Mononuclear cell (primary cell): Measurements from ENCODE around the gene SPINK5. TPM values are rescaled to one million over a fixed set of nuclear protein-coding genes. Genes with fewer than 3 reads are reported as not detected.

Experiments
- H3K27me3 ChIP-seq: 2 replicates; pipeline ENCODE4 v1.6.0; 2011; ENCODE audit warnings: low read length, control low read depth; ENCODE audit not compliant: insufficient read depth
- H3K4me1 ChIP-seq: 2 replicates; pipeline ENCODE4 v1.5.1; 2011; ENCODE audit warnings: mild to moderate bottlenecking, low read length, control low read depth; ENCODE audit not compliant: insufficient read depth
- H3K4me3 ChIP-seq: 2 replicates; pipeline ENCODE4 v1.5.1; 2011; ENCODE audit warnings: mild to moderate bottlenecking, low read length, moderate library complexity
- H3K9me3 ChIP-seq: 2 replicates; pipeline ENCODE4 v1.5.1; 2011; ENCODE audit warnings: low read depth, mild to moderate bottlenecking, control low read depth, low read length
- total RNA-seq: library from RNA; depleted of rRNA; stranded (reverse); fragments of >200 nt; gene quantifications from one replicate; pipeline ENCODE4 v1.2.3, GENCODE V29; 2012

Gene SPINK5
- total RNA-seq, 1 donor: not detected

GRCh38 chr5:148141645-148142044 lies 77.9 kb downstream of the SPINK5 start:
- Histone ChIP-seq H3K27me3 (no peaks in the 10 kb centered on the region), H3K4me3 (no peak overlapping the region), H3K9me3 (no peaks in the 10 kb centered on the region), H3K4me1 (no peaks in the 10 kb centered on the region)

DNA sequence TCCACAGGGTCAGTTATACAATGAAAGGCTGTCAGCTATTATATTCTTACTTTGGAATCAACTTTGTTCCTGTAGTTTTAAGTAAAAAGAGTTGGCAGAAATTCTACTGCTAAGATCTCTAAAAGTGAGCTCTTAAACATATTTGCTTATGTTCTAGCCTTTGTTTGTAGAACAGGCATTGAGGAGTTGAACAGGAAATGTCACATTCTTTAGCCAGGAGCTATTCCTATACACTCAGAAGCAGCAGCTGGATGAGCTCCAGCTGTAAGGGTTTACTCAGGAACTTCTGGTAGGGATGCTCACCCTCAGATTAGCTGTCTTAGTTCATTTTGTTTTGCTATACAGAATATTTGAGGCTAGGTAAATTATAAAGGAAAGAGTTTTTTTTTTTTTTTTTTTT lies 82.1 kb downstream of the SPINK5 start:
- H3K27me3 ChIP-seq: no peaks in the 10 kb centered on the region
- H3K9me3 ChIP-seq: no peaks in the 10 kb centered on the region
- no peaks in the 10 kb centered on the region for H3K4me1 ChIP-seq
- H3K4me3 ChIP-seq: no peak overlapping the region

DNA sequence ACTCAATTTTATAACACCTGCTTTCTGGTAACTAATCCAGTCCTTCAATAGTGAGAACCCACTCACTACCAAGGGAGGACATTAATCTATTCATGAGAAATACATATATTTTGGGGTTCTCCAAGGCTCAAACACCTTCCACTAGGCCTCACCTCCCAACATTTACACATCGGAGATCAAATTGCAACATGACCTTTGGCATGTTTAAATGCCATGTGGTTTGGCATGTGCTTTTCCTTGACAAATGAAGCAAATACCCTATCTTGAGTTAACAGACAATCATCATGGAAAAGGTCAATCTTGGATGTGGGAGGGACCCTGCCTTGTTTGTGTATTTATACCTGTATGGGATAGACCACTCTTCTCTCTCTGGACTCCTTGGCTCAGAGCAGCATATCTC lies 82.7 kb downstream of the SPINK5 start:
- Histone ChIP-seq H3K27me3 (no peaks in the 10 kb centered on the region), H3K4me1 (no peaks in the 10 kb centered on the region), H3K9me3 (no peaks in the 10 kb centered on the region), H3K4me3 (no peak overlapping the region)

DNA sequence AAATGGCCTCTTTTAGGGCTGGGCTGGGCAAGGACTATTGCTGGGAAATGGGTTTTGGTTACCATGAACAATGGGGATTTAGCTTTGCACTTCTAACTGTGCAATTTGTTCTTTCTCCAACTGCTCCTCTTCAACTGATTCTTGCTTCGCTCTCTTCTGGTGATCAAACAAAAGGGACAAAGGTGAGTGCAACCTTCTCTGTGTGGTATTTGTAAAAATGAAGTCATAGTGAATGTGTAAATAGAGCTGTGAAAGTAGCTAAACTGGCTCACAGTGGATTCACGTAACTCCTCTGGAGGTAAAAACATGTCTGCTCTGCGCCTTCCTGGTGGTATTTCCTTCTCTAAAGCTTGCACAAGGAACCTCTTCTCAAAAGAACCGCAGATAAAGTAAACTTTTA lies 83.6 kb downstream of the SPINK5 start:
- H3K9me3 ChIP-seq: no peaks in the 10 kb centered on the region
- no peaks in the 10 kb centered on the region for H3K4me1 ChIP-seq
- no peak overlapping the region for H3K4me3 ChIP-seq
- no peaks in the 10 kb centered on the region for H3K27me3 ChIP-seq

- no peak overlapping the region for H3K4me3 ChIP-seq
- no peaks in the 10 kb centered on the region for H3K4me1 ChIP-seq
- peaks cover 4% of the 10 kb centered on the region for H3K9me3 ChIP-seq
- no peaks in the 10 kb centered on the region for H3K27me3 ChIP-seq
Observed at GRCh38 chr5:148151872-148152271, 88.1 kb downstream of the SPINK5 start.

DNA sequence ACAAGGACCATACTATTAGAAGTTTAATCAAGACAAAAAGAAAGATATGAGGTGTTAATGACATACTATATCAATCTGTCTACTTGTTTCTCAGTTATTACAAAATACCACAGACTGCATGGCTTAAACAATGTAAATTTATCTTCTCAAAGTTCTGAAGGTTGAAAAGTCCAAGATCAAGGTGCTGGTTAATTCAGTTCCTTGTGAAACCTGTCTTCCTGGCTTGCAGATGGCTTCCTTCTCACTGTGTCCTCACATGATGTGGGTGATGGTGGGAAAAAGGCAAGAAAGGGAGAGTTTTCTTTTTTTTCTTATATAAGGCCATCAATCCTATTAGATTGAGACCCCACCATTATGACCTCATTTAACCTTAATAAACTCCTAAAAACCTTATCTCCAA lies 89.0 kb downstream of the SPINK5 start:
- H3K4me3 ChIP-seq: no peak overlapping the region
- H3K4me1 ChIP-seq: no peaks in the 10 kb centered on the region
- H3K27me3 ChIP-seq: no peaks in the 10 kb centered on the region
- peaks cover 4% of the 10 kb centered on the region for H3K9me3 ChIP-seq

DNA sequence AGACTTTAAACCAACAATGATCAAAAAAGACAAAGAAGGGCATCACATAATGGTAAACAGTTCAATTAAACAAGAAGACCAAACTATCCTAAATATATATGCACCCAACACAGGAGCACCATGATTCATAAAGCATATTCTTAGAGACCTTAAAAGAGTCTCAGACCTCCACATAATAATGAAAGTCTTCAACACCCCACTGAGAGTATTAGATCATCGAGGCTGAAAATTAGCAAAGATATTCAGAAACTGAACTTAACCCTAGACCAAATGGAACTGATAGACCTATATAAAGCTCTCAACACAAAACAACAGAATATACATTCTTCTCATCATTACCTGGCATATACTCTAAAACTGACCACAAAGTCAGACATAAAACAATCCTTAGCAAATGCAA lies 92.8 kb downstream of the SPINK5 start:
- Histone ChIP-seq H3K27me3 (no peaks in the 10 kb centered on the region), H3K9me3 (peaks cover 4% of the 10 kb centered on the region), H3K4me3 (no peak overlapping the region), H3K4me1 (no peaks in the 10 kb centered on the region)

DNA sequence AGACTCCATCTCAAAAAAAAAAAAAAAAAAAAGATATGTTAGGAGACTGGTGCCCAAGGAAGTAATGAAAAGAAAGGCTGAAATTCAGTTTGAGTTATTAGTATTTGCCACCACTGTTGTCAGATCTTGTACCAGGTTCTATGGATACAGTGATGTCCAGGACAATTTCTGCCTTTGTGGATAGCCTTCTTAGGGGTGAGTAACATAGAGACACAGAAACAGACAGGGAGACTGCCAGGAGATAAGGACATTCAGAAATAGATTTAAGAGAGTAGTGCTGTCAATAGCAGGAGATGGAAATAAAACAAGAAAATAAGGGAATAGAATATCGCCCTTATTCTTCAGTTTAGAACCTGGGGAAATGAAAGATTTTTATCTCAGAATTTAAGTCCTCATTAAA lies 98.3 kb downstream of the SPINK5 start:
- Histone ChIP-seq H3K4me1 (no peaks in the 10 kb centered on the region), H3K4me3 (no peak overlapping the region), H3K9me3 (no peaks in the 10 kb centered on the region), H3K27me3 (no peaks in the 10 kb centered on the region)

DNA sequence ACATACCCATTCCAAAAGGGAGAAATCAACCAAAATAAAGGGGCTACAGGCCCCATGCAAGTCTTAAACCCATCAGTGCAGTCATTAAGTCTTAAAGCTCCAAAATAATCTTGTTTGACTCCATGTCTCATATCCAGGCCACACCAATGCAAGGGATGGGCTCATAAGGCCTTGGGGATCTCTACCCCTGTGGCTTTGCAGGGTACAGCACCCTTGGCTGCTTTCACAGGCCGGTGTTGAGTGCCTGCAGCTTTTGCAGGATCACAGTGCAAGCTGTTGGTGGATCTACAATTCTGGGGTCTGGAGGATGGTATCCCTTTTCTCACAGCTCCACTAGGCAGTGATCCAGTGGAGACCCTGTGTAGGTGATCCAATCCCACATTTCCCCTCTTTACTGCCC lies 99.6 kb downstream of the SPINK5 start:
- Histone ChIP-seq H3K9me3 (no peaks in the 10 kb centered on the region), H3K4me3 (no peak overlapping the region), H3K4me1 (no peaks in the 10 kb centered on the region), H3K27me3 (no peaks in the 10 kb centered on the region)

DNA sequence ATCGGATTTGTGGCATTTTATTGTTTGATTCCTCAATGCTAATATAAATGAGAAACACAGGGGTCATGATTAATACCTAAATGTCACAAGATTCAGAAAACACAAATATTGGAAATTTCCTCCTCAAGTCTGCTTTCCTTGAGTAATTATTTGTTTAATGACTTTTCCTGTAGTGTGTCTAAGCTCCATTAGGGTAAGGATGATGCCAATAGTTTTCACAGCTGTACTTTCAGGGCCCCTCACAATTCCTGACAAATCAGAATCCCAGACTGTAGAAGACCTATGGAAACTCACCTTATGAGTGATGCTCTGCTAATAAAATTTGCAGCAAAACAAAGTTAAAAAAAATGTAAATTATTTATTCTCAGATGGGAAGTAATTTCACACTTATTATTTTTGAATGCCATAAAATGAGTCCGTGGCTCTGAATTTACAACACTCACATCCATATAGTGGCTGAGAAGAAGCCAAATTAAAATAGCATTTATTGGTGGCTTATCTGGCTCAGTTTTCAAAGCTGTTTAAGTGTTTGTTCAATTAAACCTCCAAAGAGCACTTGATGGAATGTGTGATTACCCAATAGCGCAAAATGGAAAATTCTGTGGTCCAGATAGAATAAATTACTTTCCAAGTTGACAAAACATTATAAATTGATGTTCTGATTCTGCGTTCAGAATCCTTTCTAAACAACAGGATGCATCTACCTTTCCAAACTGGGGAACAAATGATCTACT lies 102.9 kb downstream of the SPINK5 start:
- H3K4me3 ChIP-seq: no peak overlapping the region
- no peaks in the 10 kb centered on the region for H3K9me3 ChIP-seq
- H3K27me3 ChIP-seq: no peaks in the 10 kb centered on the region
- no peaks in the 10 kb centered on the region for H3K4me1 ChIP-seq

- H3K27me3 ChIP-seq: no peaks in the 10 kb centered on the region
- no peaks in the 10 kb centered on the region for H3K4me1 ChIP-seq
- H3K4me3 ChIP-seq: no peak within 1 kb of the TSS
- no peaks in the 10 kb centered on the region for H3K9me3 ChIP-seq
Observed at GRCh38 chr5:148168246-148168645, 104.5 kb downstream of the SPINK5 start, which contains the start of gene SPINK14. SPINK14 (plus strand) TSS chr5:148168546; CDS start chr5:148169733, 1,187 bp downstream.

DNA sequence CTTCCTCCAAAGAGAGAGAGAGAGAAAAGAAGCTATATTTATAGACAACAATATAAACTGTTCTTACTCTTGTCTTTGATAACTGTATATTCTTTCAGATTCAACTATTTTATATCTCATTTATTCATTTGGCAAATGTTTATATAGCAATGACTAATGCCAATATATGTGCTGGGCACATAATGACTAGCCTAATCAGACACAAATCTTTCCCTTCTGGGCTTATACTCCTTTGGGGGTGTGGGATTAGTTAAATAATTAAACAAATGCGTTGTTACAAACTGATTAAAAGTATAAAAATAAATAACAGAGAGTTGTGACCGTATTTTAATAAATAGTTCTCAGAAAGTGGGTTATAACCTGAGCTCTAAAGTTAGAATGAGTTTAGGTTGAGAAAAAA lies 108.6 kb downstream of the SPINK5 start:
- no peaks in the 10 kb centered on the region for H3K4me1 ChIP-seq
- H3K4me3 ChIP-seq: no peak overlapping the region
- no peaks in the 10 kb centered on the region for H3K27me3 ChIP-seq
- H3K9me3 ChIP-seq: no peaks in the 10 kb centered on the region

DNA sequence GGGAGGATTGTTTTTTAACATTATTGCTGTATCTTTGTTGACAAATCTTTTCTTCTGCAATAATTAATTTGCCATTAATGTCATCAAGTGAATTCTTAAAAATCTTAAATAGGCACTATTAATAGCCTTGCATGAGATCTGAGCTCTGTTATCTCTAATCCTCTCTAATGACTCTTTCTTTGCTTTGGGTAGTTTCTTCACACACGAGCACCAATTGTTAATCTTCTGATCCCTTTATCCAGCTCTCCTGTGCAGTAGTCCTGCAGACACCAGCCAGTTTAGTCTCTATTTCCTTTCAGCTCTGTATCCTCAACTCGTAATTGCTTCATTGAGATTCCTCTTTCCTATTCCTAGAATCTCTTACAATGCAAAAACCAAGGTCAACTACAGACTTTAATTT lies 112.7 kb downstream of the SPINK5 start:
- Histone ChIP-seq H3K4me1 (no peaks in the 10 kb centered on the region), H3K4me3 (no peak overlapping the region), H3K27me3 (no peaks in the 10 kb centered on the region), H3K9me3 (no peaks in the 10 kb centered on the region)

DNA sequence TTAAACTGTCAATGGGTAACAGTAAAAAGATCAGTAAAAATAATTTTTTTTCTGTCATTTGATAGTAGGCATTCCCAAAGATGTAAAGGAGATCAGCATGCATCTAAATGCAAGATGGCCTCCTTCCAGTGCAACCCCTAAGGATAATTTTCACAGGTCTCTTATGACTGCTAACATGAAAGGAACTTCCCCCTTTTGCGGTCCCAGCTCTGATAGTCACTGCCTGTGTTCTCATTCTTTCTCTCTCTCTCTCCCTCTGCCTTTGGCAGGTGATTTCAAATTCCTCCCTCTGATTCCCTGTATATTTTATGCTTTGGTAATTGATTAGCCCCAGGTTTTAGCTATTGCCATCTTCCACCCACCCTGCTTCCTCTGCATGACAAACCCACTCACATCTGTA lies 113.4 kb downstream of the SPINK5 start:
- no peaks in the 10 kb centered on the region for H3K4me1 ChIP-seq
- H3K4me3 ChIP-seq: no peak overlapping the region

GRCh38 chr5:148179234-148179824 lies 115.5 kb downstream of the SPINK5 start:
- H3K4me3 ChIP-seq: no peak overlapping the region
- H3K27me3 ChIP-seq: no peaks in the 10 kb centered on the region
- no peaks in the 10 kb centered on the region for H3K4me1 ChIP-seq
- H3K9me3 ChIP-seq: no peaks in the 10 kb centered on the region

More for the DNA sequence above, 113.4 kb downstream of the SPINK5 start:
- Histone ChIP-seq H3K27me3 (no peaks in the 10 kb centered on the region), H3K9me3 (no peaks in the 10 kb centered on the region)
